K562 (cell line): ENCODE measurements around the gene NRDE2. TPM values are rescaled to one million over a fixed set of nuclear protein-coding genes. Genes with fewer than 3 reads are reported as not detected.

Source experiments
- ATAC-seq: fragments of 200-7000 bp; cut with Tn5 transposase; 3 replicates; pipeline ENCODE4 v1.9.1; 2020; ENCODE audit warnings: moderate library complexity
- BruUV-seq: library from RNA; stranded (reverse); fragments of 400-500 nt; replicated peaks from 2 replicates; lab custom pipeline; 2021; lab: Mats Ljungman, UMichigan
- CTCF ChIA-PET: fragments of 300-600 bp; formaldehyde crosslinking; extraction: SDS; loops from one replicate; lab custom pipeline; 2021; ENCODE audit warnings: low intra/inter-chr PET ratio; lab: Yijun Ruan, JAX
- POLR2A ChIA-PET: fragments of 300-600, 350-650 bp; sonication (Branson Sonifier 250); formaldehyde crosslinking; extraction: SDS; loops from one replicate; lab custom pipeline; 2021; ENCODE audit warnings: antibody characterized with exemption, inconsistent platforms; lab: Yijun Ruan, JAX
- DNase-seq, 4 experiments: peaks; one replicate each; pipeline versions ENCODE4 v3.0.0 to v3.0.0-alpha.2; 2011 to 2018; ENCODE audit warnings: low spot score in 3 of 4, mixed read lengths in 3 of 4; ENCODE audit errors: extremely low read depth in 1 of 4
- FAIRE-seq: peaks from 2 replicates; lab custom pipeline; 2011; peaks lifted over from hg19 to GRCh38; lab: Jason Lieb, UNC
- H2AFZ ChIP-seq: 2 replicates; pipeline ENCODE4 v1.6.0; 2011; ENCODE audit warnings: low read depth, low read length, control low read depth, inconsistent platforms
- H3K27ac ChIP-seq: fragments of 200-600 bp; 3 replicates; pipeline ENCODE4 v1.8.0; 2011; ENCODE audit warnings: low read depth, mild to moderate bottlenecking, control low read depth, inconsistent platforms, low read length, moderate library complexity, mixed read lengths; ENCODE audit errors: extremely low read depth
- H3K27me3 ChIP-seq, 2 experiments: fragments of 300-600 bp in 1 of 2; 2 replicates in 1 of 2; 3 replicates in 1 of 2; pipeline versions ENCODE4 v1.6.0 to v1.8.0; 2011; ENCODE audit warnings: inconsistent platforms in 2 of 2, low read length in 2 of 2, mild to moderate bottlenecking in 1 of 2, mixed read lengths in 1 of 2, moderate library complexity in 1 of 2; ENCODE audit not compliant: control insufficient read depth in 2 of 2, insufficient read depth in 2 of 2
- H3K36me3 ChIP-seq: fragments of 300-600 bp; 3 replicates; pipeline ENCODE4 v1.8.0; 2011; ENCODE audit warnings: mild to moderate bottlenecking, low read length, inconsistent platforms; ENCODE audit not compliant: control insufficient read depth, insufficient read depth
- H3K4me1 ChIP-seq, 2 experiments: fragments of 200-600 bp in 1 of 2; replicated peaks in 1 of 2; 2 replicates in 1 of 2; 3 replicates in 1 of 2; pipeline versions ENCODE4 v1.5.1 to v1.8.0; 2011; ENCODE audit warnings: inconsistent platforms in 2 of 2, low read length in 2 of 2, mild to moderate bottlenecking in 1 of 2, mixed read lengths in 1 of 2, moderate library complexity in 1 of 2; ENCODE audit not compliant: control insufficient read depth in 2 of 2, insufficient read depth in 2 of 2
- H3K4me2 ChIP-seq: 2 replicates; pipeline ENCODE4 v1.6.1; 2011; ENCODE audit warnings: low read length, control low read depth, inconsistent platforms, mixed read lengths; ENCODE audit not compliant: insufficient read depth
- H3K4me3 ChIP-seq: fragments of 200-600 bp; sonication (generic), shearing (Covaris generic); 2 replicates; pipeline ENCODE4 v1.5.1; 2016; ENCODE audit warnings: control low read depth, inconsistent platforms
- H3K79me2 ChIP-seq: fragments of 200-600 bp; 3 replicates; pipeline ENCODE4 v1.8.0; 2011; ENCODE audit warnings: low read length, inconsistent platforms; ENCODE audit not compliant: control insufficient read depth, insufficient read depth
- H3K9ac ChIP-seq, 2 experiments: 2 replicates each; pipeline versions ENCODE4 v1.6.0 to v1.6.1; 2011; ENCODE audit warnings: low read depth in 2 of 2, low read length in 2 of 2, control low read depth in 1 of 2, inconsistent platforms in 1 of 2, mild to moderate bottlenecking in 1 of 2, mixed read lengths in 1 of 2; ENCODE audit not compliant: insufficient read depth in 1 of 2
- H3K9me1 ChIP-seq: one replicate; pipeline ENCODE4 v1.6.0; 2011; ENCODE audit warnings: inconsistent platforms, mild to moderate bottlenecking, low read length, moderate library complexity; ENCODE audit not compliant: control insufficient read depth, insufficient read depth
- H3K9me3 ChIP-seq: replicated peaks from 2 replicates; pipeline ENCODE4 v1.5.1; 2011; ENCODE audit warnings: low read depth, low read length, inconsistent platforms; ENCODE audit not compliant: control insufficient read depth, insufficient read depth
- H4K20me1 ChIP-seq: replicated peaks from 2 replicates; pipeline ENCODE4 v1.6.1; 2011; ENCODE audit warnings: low read length, inconsistent platforms, mixed read lengths; ENCODE audit not compliant: control insufficient read depth, insufficient read depth
- CAMTA2 ChIP-seq: fragments of 250-450 bp; sonication (Bioruptor Pico); conservative IDR thresholded peaks from 2 replicates; pipeline ENCODE4 v1.5.1; 2022
- CCAR2 ChIP-seq: fragments of 200-400 bp; formaldehyde crosslinking; IDR thresholded peaks from 2 replicates; pipeline ENCODE4 v1.6.1; 2017; ENCODE audit warnings: mild to moderate bottlenecking, low read depth, low read length
- HOXB6 ChIP-seq: fragments of 250-450 bp; sonication (Bioruptor Pico); IDR thresholded peaks from 2 replicates; pipeline ENCODE4 v1.5.1; 2022; ENCODE audit warnings: mild to moderate bottlenecking, borderline replicate concordance
- KLF16 ChIP-seq: IDR thresholded peaks from 2 replicates; pipeline ENCODE4 v1.6.1; 2016; ENCODE audit warnings: antibody characterized with exemption
- MCM2 ChIP-seq: fragments of 450-650 bp; IDR thresholded peaks from 2 replicates; pipeline ENCODE4 v1.6.1; 2017; ENCODE audit warnings: low read depth, mild to moderate bottlenecking
- MYC ChIP-seq, 2 experiments: fragments of 250-450 bp in 1 of 2; sonication (Bioruptor Pico) in 1 of 2; IDR thresholded peaks; 2 replicates each; pipeline versions ENCODE4 v1.5.1 to v1.6.1; 2012 to 2021; ENCODE audit warnings: low read depth in 2 of 2, borderline replicate concordance in 1 of 2, improper control_type of control experiment in 1 of 2, low read length in 1 of 2, mild to moderate bottlenecking in 1 of 2, moderate library complexity in 1 of 2
- TAF15 ChIP-seq: fragments of 200-400 bp; formaldehyde crosslinking; IDR thresholded peaks from 2 replicates; pipeline ENCODE4 v1.6.1; 2017; ENCODE audit warnings: mild to moderate bottlenecking, low read depth, low read length, moderate library complexity
- XRCC4 ChIP-seq: IDR thresholded peaks from one replicate; pipeline ENCODE4 v1.6.1; 2011; ENCODE audit not compliant: insufficient read depth, insufficient read length; ENCODE audit errors: extremely low read depth
- WGBS: fragments of 100-300 bp; shearing (Covaris generic); methylation state at CpG from one replicate; pipeline ENCODE4 v1.1.6; 2016; ENCODE audit warnings: low coverage, mixed read lengths; ENCODE audit not compliant: insufficient coverage; ENCODE audit errors: missing lambda C conversion rate; 5-methylcytosine and 5-hydroxymethylcytosine counted together
- in situ Hi-C: fragments of 300-500 bp; cut with MboI; formaldehyde crosslinking; loops from 4 replicates; pipeline ENCODE4 v1.15.0; 2018; ENCODE audit warnings: inconsistent platforms, mixed read lengths
- intact Hi-C: fragments of 100-400 bp; cut with micrococcal nuclease; formaldehyde crosslinking; loops from 2 replicates; pipeline ENCODE4 v1.14.2; 2022
- polyA plus RNA-seq, 8 experiments: library from polyadenylated mRNA; depleted of rRNA in 4 of 8; stranded (reverse) in 5 of 8; unstranded in 3 of 8; fragments of >200 nt; fragmentation: Nextera tagmentation in 2 of 8; fragmentation: Illumina TruSeq in 1 of 8; extraction: Ambion mirVana in 2 of 8; extraction: Trizol in 1 of 8; gene quantifications; 2 replicates each; pipeline versions ENCODE4 v1.2.1 to v1.2.3, GENCODE V29; 2011 to 2014; ENCODE audit warnings: inconsistent platforms in 1 of 8, missing spikeins in 1 of 8
- total RNA-seq, 7 experiments: library from RNA; depleted of rRNA in 6 of 7; stranded (reverse); fragments of >200 nt in 6 of 7; fragmentation: Illumina TruSeq in 2 of 7; extraction: Trizol in 2 of 7; gene quantifications; 2 replicates each; pipeline versions ENCODE4 v1.2.1 to v1.2.3, GENCODE V29; 2011 to 2021; ENCODE audit warnings: low replicate concordance in 1 of 7
- TF ChIP-seq, protein P1 (sequence below): fragments of 250-450 bp; sonication (Bioruptor Pico); IDR thresholded peaks from 2 replicates; pipeline ENCODE4 v1.4.0; 2020; ENCODE audit warnings: mild to moderate bottlenecking, moderate library complexity
- TF ChIP-seq, protein P2 (sequence below), 2 experiments: fragments of 250-450 bp in 1 of 2; fragments of 450-650 bp in 1 of 2; sonication (Bioruptor Pico) in 1 of 2; IDR thresholded peaks; 2 replicates each; pipeline versions ENCODE4 v1.6.1 to v1.8.0; 2016 to 2021; ENCODE audit warnings: mild to moderate bottlenecking in 2 of 2, moderate library complexity in 2 of 2, missing compliant biosample characterization in 1 of 2, missing genetic modification characterization in 1 of 2

NRDE2 gene
- total and polyA plus RNA-seq, 9 of the 15 experiments (the other 6 are each of a cell fraction or from before 2014, with no cell fraction given) = 3.3 to 15.0 (median 8.4) TPM

DNA sequence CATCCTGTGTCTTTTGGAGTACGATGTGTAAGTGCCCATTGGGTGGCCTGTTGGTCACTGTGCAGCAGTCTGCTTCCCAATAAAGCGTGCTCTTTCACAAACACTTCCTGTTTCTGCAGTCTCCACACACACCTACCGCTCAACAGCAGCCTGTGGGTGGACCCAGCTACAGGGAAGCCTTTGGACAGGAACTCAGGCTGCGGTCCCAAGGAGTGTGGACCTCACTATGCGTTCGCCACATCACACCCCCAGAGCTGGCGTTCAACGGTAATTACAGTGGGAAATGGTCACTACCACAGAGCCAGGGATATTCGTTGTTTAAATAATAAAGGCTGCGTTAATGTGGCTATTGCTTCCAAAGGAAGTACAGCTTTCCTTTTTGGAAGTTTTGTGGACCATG lies 59.2 kb downstream of the NRDE2 start:
- H3K4me2 ChIP-seq = no peak overlapping the region
- no peak for FAIRE-seq
- H3K4me3 ChIP-seq = no peak overlapping the region
- no peak overlapping the region for H2AFZ ChIP-seq
- no peaks in the 10 kb centered on the region for H4K20me1 ChIP-seq
- peaks cover 59% of the 10 kb centered on the region for H3K36me3 ChIP-seq
- no peak for TF ChIP-seq CAMTA2
- TF ChIP-seq XRCC4 = no peak
- no peak for TF ChIP-seq HOXB6
- TF ChIP-seq MYC (IDR thresholded peaks at IDR 0.05; ENCODE audit: low read depth, low read length) = no peak
- TF ChIP-seq MYC (CRISPR knock-in tag; IDR thresholded peaks at IDR 0.05; ENCODE audit: borderline replicate concordance, low read depth) = no peak
- TF ChIP-seq, protein P1, sequence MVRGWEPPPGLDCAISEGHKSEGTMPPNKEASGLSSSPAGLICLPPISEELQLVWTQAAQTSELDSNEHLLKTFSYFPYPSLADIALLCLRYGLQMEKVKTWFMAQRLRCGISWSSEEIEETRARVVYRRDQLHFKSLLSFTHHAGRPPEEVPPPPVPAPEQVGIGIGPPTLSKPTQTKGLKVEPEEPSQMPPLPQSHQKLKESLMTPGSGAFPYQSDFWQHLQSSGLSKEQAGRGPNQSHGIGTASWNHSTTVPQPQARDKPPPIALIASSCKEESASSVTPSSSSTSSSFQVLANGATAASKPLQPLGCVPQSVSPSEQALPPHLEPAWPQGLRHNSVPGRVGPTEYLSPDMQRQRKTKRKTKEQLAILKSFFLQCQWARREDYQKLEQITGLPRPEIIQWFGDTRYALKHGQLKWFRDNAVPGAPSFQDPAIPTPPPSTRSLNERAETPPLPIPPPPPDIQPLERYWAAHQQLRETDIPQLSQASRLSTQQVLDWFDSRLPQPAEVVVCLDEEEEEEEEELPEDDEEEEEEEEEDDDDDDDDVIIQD (CRISPR knock-in tag) = no peak
- TF ChIP-seq, protein P2, sequence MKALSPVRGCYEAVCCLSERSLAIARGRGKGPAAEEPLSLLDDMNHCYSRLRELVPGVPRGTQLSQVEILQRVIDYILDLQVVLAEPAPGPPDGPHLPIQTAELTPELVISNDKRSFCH (CRISPR knock-in tag; IDR thresholded peaks at IDR 0.05) = no peak
- TF ChIP-seq, protein P2 (tag; IDR thresholded peaks at IDR 0.05) = no peak
- no peak for TF ChIP-seq TAF15
- no peak for TF ChIP-seq MCM2
- no peak for TF ChIP-seq KLF16
- no peak for TF ChIP-seq CCAR2
- no TSS peak for BruUV-seq
- intact Hi-C loops = no loop called here
- no peak overlapping the region for H3K9ac ChIP-seq
- H3K4me1 ChIP-seq = peaks cover 0 to 4% of the 10 kb centered on the region in 2 experiments; a peak in 2 of 5 replicates
- no peak overlapping the region for H3K27ac ChIP-seq
- DNase-seq = no peak
- H3K27me3 ChIP-seq = no peaks in the 10 kb centered on the region
- CTCF ChIA-PET = no interaction called here
- in situ Hi-C loops = no loop called here
- no peaks in the 10 kb centered on the region for H3K9me1 ChIP-seq
- ATAC-seq = no peak
- H3K79me2 ChIP-seq = no peaks in the 10 kb centered on the region
- no peaks in the 10 kb centered on the region for H3K9me3 ChIP-seq
- POLR2A ChIA-PET = interaction anchor here (1.2 kb wide), 1 partner anchor 16 kb away, joined by 4 read pairs; the partner anchor contains the start of gene PSMC1
- 96% methylated on average over 9 of the region's 10 CpGs for WGBS
